ENCODE data around the gene MNX1.
A peak's percentile ranks its signal among the peaks of the same experiment; 100 is the strongest.

DNA sequence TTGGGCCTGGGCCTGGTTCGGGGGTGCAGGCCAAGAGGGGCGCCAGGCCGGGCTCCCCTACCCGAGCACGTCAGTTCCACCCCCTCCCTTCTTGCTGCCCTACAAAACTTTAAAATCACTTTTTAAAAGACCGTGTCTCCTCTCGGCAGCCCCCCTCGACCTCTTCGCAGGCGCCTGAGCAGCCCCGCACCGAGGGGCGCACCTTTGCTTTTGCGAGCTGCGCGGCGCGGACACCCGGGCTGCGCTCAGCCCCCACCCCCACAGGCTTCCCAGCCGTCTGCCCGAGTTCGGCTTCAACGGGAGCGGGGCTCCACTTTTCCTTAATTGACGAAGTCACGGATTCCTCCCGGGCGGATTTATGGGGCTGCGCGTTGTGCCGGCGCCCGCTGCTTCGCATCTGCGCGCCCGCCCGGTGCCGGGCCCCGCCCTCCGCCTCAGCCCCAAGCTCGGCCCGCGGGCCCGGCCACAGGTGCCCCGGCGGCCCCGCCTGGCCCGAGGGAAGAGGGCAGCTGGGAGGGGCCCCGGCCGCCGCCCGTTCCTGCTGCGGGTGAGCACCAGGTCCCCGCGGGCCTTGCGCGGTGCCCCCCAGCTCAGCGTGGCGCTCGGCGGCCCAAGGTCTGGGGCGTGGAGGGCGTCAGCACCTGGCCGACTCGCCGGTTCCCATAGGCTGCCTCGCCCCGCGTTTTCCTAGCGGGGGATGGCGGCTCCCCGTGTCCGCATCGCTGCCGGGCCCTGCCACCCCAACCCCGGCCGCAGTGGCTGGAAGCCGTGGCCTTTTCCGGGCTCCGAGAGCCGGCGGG is 10.8 kb upstream of the MNX1 start:
- TF ChIP-seq, protein P1, sequence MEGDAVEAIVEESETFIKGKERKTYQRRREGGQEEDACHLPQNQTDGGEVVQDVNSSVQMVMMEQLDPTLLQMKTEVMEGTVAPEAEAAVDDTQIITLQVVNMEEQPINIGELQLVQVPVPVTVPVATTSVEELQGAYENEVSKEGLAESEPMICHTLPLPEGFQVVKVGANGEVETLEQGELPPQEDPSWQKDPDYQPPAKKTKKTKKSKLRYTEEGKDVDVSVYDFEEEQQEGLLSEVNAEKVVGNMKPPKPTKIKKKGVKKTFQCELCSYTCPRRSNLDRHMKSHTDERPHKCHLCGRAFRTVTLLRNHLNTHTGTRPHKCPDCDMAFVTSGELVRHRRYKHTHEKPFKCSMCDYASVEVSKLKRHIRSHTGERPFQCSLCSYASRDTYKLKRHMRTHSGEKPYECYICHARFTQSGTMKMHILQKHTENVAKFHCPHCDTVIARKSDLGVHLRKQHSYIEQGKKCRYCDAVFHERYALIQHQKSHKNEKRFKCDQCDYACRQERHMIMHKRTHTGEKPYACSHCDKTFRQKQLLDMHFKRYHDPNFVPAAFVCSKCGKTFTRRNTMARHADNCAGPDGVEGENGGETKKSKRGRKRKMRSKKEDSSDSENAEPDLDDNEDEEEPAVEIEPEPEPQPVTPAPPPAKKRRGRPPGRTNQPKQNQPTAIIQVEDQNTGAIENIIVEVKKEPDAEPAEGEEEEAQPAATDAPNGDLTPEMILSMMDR (IDR thresholded peaks at IDR 0.05; ENCODE audit: extremely low read depth in 1 of 2, insufficient read depth in 1 of 2, low read depth in 1 of 2, low read length in 2 of 2) = no peak
- TF ChIP-seq, protein P2, sequence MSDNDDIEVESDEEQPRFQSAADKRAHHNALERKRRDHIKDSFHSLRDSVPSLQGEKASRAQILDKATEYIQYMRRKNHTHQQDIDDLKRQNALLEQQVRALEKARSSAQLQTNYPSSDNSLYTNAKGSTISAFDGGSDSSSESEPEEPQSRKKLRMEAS (IDR thresholded peaks at IDR 0.05; ENCODE audit: insufficient read depth, insufficient read length) = no peak
- TF ChIP-seq POLR2A (IDR thresholded peaks at IDR 0.05; ENCODE audit: low read depth, low read length) (no peak), POLR2AphosphoS5 (IDR thresholded peaks at IDR 0.05; ENCODE audit: insufficient read depth, low read depth, low read length) (no peak), EZH2 (IDR thresholded peaks at IDR 0.05; ENCODE audit: borderline replicate concordance, low read depth, low read length, severe bottlenecking) (peak; percentile 96), MYC (IDR thresholded peaks at IDR 0.05; ENCODE audit: low read depth, low read length) (no peak), FOS (IDR thresholded peaks at IDR 0.05; ENCODE audit: borderline replicate concordance, insufficient read depth, low read length) (no peak), JUN (IDR thresholded peaks at IDR 0.05; ENCODE audit: borderline replicate concordance, insufficient read depth, insufficient read length, low read depth) (no peak), GATA2 (IDR thresholded peaks at IDR 0.05; ENCODE audit: insufficient read depth, insufficient read length, low read depth, low read length) (no peak)

All from endothelial cell of umbilical vein (primary cell).